Measurements from ENCODE around the gene TRIM65.

TRIM65 gene

DNA sequence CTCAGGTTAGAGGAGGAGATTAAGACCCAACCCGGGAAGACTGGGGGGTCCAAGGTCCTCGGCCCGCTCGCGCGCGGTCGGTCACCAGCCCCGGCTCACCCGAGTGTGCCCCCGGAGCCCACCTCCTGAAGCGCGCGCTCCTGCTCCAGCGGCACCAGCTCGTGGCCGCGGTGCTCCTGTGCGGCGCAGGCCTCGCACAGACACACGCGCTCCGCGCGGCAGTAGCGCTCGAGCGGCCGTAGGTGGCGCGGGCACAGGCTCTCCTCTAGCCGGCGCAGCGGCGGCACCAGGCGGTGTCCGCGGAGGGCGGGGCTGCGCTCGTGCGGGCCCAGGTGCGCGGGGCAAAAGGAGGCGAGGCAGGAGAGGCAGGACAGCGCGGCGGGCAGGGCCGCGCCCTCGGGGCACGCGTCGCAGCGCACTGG lies 19.0 kb downstream of the TRIM65 start:
- H3K27me3 ChIP-seq: peaks cover 91% of the 10 kb centered on the region
- peaks cover 32 to 35% of the 10 kb centered on the region in 2 experiments for H3K4me1 ChIP-seq (ENCODE audit: control insufficient read depth in 1 of 2, insufficient read depth in 1 of 2, low read depth in 1 of 2, low read length in 1 of 2)
- H3K27ac ChIP-seq: peak overlapping the region; percentile 11
- TF ChIP-seq, protein P1, sequence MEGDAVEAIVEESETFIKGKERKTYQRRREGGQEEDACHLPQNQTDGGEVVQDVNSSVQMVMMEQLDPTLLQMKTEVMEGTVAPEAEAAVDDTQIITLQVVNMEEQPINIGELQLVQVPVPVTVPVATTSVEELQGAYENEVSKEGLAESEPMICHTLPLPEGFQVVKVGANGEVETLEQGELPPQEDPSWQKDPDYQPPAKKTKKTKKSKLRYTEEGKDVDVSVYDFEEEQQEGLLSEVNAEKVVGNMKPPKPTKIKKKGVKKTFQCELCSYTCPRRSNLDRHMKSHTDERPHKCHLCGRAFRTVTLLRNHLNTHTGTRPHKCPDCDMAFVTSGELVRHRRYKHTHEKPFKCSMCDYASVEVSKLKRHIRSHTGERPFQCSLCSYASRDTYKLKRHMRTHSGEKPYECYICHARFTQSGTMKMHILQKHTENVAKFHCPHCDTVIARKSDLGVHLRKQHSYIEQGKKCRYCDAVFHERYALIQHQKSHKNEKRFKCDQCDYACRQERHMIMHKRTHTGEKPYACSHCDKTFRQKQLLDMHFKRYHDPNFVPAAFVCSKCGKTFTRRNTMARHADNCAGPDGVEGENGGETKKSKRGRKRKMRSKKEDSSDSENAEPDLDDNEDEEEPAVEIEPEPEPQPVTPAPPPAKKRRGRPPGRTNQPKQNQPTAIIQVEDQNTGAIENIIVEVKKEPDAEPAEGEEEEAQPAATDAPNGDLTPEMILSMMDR (IDR thresholded peaks at IDR 0.05): peak; percentile 74
- no peaks in the 10 kb centered on the region for H3K36me3 ChIP-seq
- H3K4me3 ChIP-seq (ENCODE audit: low read depth in 1 of 2, low read length in 1 of 2): peak overlapping the region; percentile 49 to 56
- no peaks in the 10 kb centered on the region for H3K9me3 ChIP-seq

DNA sequence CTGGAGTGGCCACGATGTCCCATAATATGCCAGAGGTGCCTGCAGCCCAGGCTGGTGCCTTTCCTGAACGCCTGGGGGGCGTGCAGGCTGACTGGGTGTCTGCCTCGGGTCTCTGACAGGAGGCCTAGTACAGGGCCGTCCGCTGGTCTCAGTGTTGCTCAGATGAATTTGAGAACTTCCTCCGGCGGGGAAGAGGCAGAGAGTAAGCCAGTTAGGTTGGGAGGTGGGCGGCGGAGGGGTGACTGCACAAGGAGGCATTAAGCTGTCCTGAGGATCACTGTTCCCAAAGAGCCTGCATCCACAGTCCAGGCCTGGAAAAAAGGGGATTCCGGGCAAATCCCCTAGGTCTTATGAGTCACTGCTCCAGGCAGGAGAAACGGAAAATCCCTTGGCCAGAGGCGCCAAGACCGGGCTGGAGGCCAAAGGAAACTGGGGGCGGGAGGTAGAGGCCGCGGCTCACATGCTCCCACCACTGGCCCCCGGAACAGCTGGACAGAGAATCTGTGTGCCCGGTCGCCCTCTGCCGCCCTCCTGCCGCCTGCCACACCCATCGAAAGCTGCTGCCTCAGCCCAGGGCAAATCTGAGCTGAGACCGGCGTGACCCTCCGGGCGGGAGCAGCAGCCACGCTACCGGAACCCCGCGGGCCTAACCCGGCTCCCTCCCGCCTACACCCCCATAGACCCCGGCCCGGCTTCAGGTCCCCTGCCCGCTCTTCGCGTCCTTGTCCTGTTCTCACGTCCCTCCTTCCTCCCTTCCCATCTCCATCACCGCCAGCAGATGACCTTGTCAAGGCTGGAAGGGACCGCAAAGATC lies 19.6 kb downstream of the TRIM65 start:
- peak overlapping the region; percentile 49 to 56 for H3K4me3 ChIP-seq (ENCODE audit: low read depth in 1 of 2, low read length in 1 of 2)
- no peaks in the 10 kb centered on the region for H3K36me3 ChIP-seq
- TF ChIP-seq, protein P1 (IDR thresholded peaks at IDR 0.05): no peak
- H3K27ac ChIP-seq: no peak overlapping the region
- H3K9me3 ChIP-seq: no peaks in the 10 kb centered on the region
- peaks cover 85% of the 10 kb centered on the region for H3K27me3 ChIP-seq
- peaks cover 32 to 35% of the 10 kb centered on the region in 2 experiments for H3K4me1 ChIP-seq (ENCODE audit: control insufficient read depth in 1 of 2, insufficient read depth in 1 of 2, low read depth in 1 of 2, low read length in 1 of 2)

DNA sequence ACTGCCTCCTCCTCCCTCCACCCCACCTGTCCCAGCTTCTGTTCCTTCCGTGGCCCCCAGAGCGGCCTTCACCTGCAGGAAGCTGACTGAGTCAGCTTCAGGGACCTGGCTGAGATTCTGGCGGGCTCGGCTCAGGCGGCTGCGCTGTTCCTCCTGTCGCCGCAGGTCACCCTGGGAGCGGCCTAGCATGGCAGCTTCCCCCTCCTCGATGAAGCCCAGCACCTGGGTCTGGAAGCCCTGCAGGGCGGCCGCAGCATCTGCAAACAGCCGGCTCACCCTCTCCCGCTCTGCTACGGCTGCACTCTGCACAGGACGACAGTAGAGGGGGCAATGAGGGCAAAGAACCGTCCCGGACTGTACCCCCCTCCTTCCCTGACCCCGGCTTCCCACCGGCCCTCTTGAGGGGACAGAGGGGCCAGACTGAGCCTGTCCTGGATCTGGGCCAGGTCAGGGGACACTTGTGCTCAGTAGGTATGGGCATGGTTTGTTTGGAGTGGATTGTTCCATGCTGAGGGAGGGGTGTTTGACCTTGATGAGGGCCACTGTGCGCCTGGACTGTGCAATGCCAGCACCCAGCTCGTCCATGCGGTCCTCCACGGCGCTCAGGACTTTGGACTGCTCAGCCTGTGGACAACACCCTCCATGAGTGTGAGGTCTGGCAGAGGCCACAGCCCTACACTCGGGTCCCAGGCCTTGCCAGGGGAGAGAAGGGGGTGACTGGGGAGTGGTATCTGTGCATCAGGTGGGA lies 20.4 kb downstream of the TRIM65 start:
- TF ChIP-seq, protein P1 (IDR thresholded peaks at IDR 0.05): no peak
- H3K4me3 ChIP-seq (ENCODE audit: low read depth in 1 of 2, low read length in 1 of 2): peak overlapping the region in 1 of 2 experiments; percentile 26
- H3K4me1 ChIP-seq (ENCODE audit: control insufficient read depth in 1 of 2, insufficient read depth in 1 of 2, low read depth in 1 of 2, low read length in 1 of 2): peaks cover 32 to 35% of the 10 kb centered on the region in 2 experiments
- peaks cover 77% of the 10 kb centered on the region for H3K27me3 ChIP-seq
- H3K27ac ChIP-seq: no peak overlapping the region
- H3K9me3 ChIP-seq: no peaks in the 10 kb centered on the region
- H3K36me3 ChIP-seq: no peaks in the 10 kb centered on the region

DNA sequence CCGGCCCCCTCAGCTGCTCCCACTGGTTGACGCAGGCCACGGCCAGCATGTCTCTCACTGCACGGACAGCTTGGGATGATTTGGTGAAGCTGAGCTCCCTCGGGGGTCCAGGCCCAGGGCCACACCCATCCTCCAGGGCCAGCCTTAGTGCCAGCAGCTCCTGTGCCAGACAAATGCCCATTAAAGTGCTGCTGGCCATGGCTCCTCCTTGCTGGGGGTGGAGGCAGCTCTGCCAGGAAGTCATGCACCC lies 20.9 kb downstream of the TRIM65 start:
- Histone ChIP-seq H3K4me3 (ENCODE audit: low read depth in 1 of 2, low read length in 1 of 2) (peak overlapping the region in 1 of 2 experiments; percentile 26), H3K36me3 (no peaks in the 10 kb centered on the region), H3K9me3 (no peaks in the 10 kb centered on the region), H3K27me3 (peaks cover 72% of the 10 kb centered on the region), H3K27ac (no peak overlapping the region), H3K4me1 (ENCODE audit: control insufficient read depth in 1 of 2, insufficient read depth in 1 of 2, low read depth in 1 of 2, low read length in 1 of 2) (peaks cover 32 to 35% of the 10 kb centered on the region in 2 experiments)
- TF ChIP-seq, protein P1 (IDR thresholded peaks at IDR 0.05): no peak

DNA sequence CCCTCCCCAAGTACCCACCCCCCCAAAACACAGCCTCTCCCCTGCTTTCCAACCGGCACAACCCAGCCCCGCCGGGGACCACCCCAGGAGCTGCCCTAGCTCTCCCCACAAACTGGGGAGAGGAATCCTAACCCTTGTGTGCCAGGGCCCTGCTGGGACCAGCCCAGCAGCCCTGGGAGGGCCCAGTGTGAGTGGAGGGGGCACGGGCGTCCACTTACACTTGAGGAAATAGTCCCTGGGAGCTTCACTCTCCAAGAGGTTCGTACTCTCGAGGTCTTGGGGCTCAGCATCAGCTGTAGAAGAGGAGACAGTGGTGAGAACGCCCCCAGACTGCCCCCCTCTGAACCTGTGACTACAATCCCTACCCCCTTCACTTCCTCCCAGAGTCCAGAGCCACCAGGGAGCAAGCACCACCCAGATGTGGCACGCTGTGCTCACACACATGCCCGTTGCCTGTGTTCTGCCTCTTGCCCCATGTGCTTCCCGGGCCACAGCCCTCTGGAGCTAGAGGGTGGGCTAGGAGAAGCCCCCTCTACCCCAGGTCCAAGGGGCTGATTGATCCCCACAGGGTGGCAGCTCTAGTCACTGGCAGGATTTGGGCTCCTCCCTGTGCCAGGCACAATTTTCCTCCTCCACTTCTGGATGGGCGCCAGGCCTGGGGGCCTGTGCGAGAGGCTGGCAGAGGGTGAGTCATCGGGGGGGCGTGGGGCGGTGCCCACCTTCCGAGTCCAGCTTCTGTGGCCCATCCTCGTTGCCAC lies 21.4 kb downstream of the TRIM65 start:
- H3K4me1 ChIP-seq (ENCODE audit: control insufficient read depth in 1 of 2, insufficient read depth in 1 of 2, low read depth in 1 of 2, low read length in 1 of 2): peaks cover 32 to 35% of the 10 kb centered on the region in 2 experiments
- H3K27me3 ChIP-seq: peaks cover 67% of the 10 kb centered on the region
- no peaks in the 10 kb centered on the region for H3K36me3 ChIP-seq
- peak overlapping the region in 1 of 2 experiments; percentile 26 for H3K4me3 ChIP-seq (ENCODE audit: low read depth in 1 of 2, low read length in 1 of 2)
- H3K9me3 ChIP-seq: no peaks in the 10 kb centered on the region
- TF ChIP-seq, protein P1 (IDR thresholded peaks at IDR 0.05): no peak
- H3K27ac ChIP-seq: no peak overlapping the region

Data from neutrophil (primary cell).